Measurements from ENCODE around the gene PPP1R1C. TPM values are rescaled to one million over a fixed set of nuclear protein-coding genes. Genes with fewer than 3 reads are reported as not detected.

Gene PPP1R1C
- total RNA-seq, 4 donors from 2014 or later: not detected

- TF ChIP-seq POLR2A (IDR thresholded peaks at IDR 0.05): no peak
- no peak for TF ChIP-seq CTCF (IDR thresholded peaks at IDR 0.05 in 4 of 5, conservative IDR thresholded peaks at IDR 0.05 in 1 of 5)
- intact Hi-C loops (cut with DNase I; ENCODE audit: low total_unique reads) (no loop called here), in situ Hi-C loops (cut with MboI; ENCODE audit: low sequenced_read_pairs in 4 of 4) (no loop called here)
- Histone ChIP-seq H3K4me3 (no peak overlapping the region), H3K36me3 (no peaks in the 10 kb centered on the region), H3K27me3 (no peaks in the 10 kb centered on the region), H3K27ac (no peak overlapping the region), H3K9me3 (no peaks in the 10 kb centered on the region), H3K4me1 (peaks cover 3 to 11% of the 10 kb centered on the region in 2 donors)
- no peak for DNase-seq
- ATAC-seq: no peak
These were observed 104.8 kb downstream of the PPP1R1C start for GRCh38 chr2:182090486-182090885.

GRCh38 chr2:182097571-182098164 lies 112.0 kb downstream of the PPP1R1C start:
- in situ Hi-C loops (cut with MboI; ENCODE audit: low sequenced_read_pairs in 4 of 4) (no loop called here), intact Hi-C loops (cut with DNase I; ENCODE audit: low total_unique reads) (no loop called here)
- Histone ChIP-seq H3K9me3 (no peaks in the 10 kb centered on the region), H3K36me3 (no peaks in the 10 kb centered on the region), H3K4me1 (no peaks in the 10 kb centered on the region), H3K27ac (no peak overlapping the region), H3K27me3 (no peaks in the 10 kb centered on the region), H3K4me3 (no peak overlapping the region)
- ATAC-seq: no peak
- TF ChIP-seq CTCF (IDR thresholded peaks at IDR 0.05 in 4 of 5, conservative IDR thresholded peaks at IDR 0.05 in 1 of 5): no peak
- no peak for TF ChIP-seq POLR2A (IDR thresholded peaks at IDR 0.05)
- DNase-seq: no peak

GRCh38 chr2:182098648-182099047 lies 113.0 kb downstream of the PPP1R1C start:
- in situ Hi-C loops (cut with MboI; ENCODE audit: low sequenced_read_pairs in 4 of 4): no loop called here
- H3K27ac ChIP-seq: no peak overlapping the region
- DNase-seq (no peak), ATAC-seq (no peak)
- TF ChIP-seq POLR2A (IDR thresholded peaks at IDR 0.05): no peak
- no peak for TF ChIP-seq CTCF (IDR thresholded peaks at IDR 0.05 in 4 of 5, conservative IDR thresholded peaks at IDR 0.05 in 1 of 5)
- H3K36me3 ChIP-seq: no peaks in the 10 kb centered on the region
- H3K27me3 ChIP-seq: no peaks in the 10 kb centered on the region
- intact Hi-C loops (cut with DNase I; ENCODE audit: low total_unique reads): no loop called here
- no peaks in the 10 kb centered on the region for H3K9me3 ChIP-seq
- H3K4me1 ChIP-seq: no peaks in the 10 kb centered on the region
- H3K4me3 ChIP-seq: no peak overlapping the region

- Histone ChIP-seq H3K4me1 (no peaks in the 10 kb centered on the region), H3K9me3 (no peaks in the 10 kb centered on the region), H3K27ac (no peak overlapping the region), H3K36me3 (no peaks in the 10 kb centered on the region), H3K4me3 (no peak overlapping the region), H3K27me3 (no peaks in the 10 kb centered on the region)
- TF ChIP-seq CTCF (IDR thresholded peaks at IDR 0.05 in 4 of 5, conservative IDR thresholded peaks at IDR 0.05 in 1 of 5) (no peak), POLR2A (IDR thresholded peaks at IDR 0.05) (no peak)
- DNase-seq: no peak
- in situ Hi-C loops (cut with MboI; ENCODE audit: low sequenced_read_pairs in 4 of 4): no loop called here
- intact Hi-C loops (cut with DNase I; ENCODE audit: low total_unique reads): no loop called here
- no peak for ATAC-seq
These were observed 115.6 kb downstream of the PPP1R1C start for GRCh38 chr2:182101263-182101662.

- H3K27ac ChIP-seq: no peak overlapping the region
- no peaks in the 10 kb centered on the region for H3K9me3 ChIP-seq
- H3K4me3 ChIP-seq: no peak overlapping the region
- H3K36me3 ChIP-seq: no peaks in the 10 kb centered on the region
- intact Hi-C loops (cut with DNase I; ENCODE audit: low total_unique reads): no loop called here
- DNase-seq (no peak), ATAC-seq (no peak)
- in situ Hi-C loops (cut with MboI; ENCODE audit: low sequenced_read_pairs in 4 of 4): no loop called here
- TF ChIP-seq CTCF (IDR thresholded peaks at IDR 0.05 in 4 of 5, conservative IDR thresholded peaks at IDR 0.05 in 1 of 5) (no peak), POLR2A (IDR thresholded peaks at IDR 0.05) (no peak)
- no peaks in the 10 kb centered on the region for H3K27me3 ChIP-seq
- H3K4me1 ChIP-seq: no peaks in the 10 kb centered on the region
These were observed 117.9 kb downstream of the PPP1R1C start for GRCh38 chr2:182103526-182103925.
